HG02970 (cell line): ENCODE results near the gene DCP1A.
"Not testable (repeated sequence)": the region's sequence is repeated elsewhere in the genome, so short reads cannot be mapped to it uniquely, and the experiment has no call there.

ENCODE experiments used
- ATAC-seq: cut with Tn5 transposase; IDR thresholded peaks from one replicate; pipeline ENCODE4 v1.9.1; 2021; ENCODE audit warnings: mild to moderate bottlenecking, moderate library complexity, moderate number of reproducible peaks; ENCODE audit not compliant: unreplicated experiment, low FRiP score

DCP1A gene

DNA sequence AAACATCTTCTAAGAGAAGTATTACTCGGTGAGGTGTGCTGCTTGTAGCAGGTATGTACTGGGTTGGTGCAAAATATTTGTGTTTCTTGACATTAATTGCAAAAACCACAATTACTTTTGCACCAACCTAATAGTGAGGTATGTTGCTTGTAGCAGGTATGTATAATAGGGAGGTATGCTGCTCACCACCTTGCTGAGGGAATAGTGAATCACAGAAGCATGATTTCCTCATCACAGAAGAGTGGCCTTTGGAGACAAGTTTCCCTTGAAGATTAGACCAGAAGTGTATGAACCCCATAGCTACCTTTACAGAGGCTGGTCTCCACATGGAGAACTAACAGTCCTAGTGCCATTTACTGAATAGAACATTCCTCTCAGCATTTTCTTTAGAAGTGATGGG lies 15.5 kb downstream of the DCP1A start:
- ATAC-seq, result no peak

DNA sequence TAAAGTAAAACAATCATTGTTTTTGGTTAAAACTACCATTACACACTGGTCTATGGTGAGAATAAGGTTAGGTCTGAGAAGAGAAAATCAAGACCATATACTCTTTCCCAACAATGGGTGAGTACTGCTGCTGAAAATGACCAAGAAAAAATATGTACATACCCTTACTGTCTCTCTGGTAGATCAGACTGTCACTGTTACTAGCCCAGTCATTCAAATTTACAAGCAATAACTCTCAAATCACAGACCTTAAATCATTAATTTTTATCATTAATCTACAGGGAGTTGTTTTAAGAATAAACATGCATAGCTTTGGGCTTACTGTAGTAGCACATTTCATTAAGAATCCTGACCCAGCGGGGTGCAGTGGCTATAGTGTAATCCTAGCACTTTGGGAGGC lies 17.4 kb downstream of the DCP1A start:
- ATAC-seq, result no peak

DNA sequence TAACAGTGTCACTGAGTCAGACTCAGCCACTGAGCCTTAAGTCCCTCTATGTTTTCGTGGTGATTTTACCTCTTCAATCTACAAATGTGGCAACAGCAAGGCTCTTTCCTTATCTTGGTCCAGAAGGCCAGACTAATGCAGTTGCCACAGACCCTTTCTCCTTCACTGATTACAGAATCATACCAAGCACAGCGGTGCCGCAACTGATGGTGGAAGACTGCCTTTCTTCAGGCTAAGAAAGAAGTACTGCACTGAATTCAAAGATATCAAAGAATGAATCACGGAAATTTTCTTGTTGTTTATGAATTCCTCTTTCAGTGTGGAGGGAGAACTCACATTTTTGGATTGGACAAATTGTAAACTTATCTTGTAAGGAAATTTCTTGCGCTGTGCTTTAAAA lies 18.6 kb downstream of the DCP1A start:
- no peak for ATAC-seq

DNA sequence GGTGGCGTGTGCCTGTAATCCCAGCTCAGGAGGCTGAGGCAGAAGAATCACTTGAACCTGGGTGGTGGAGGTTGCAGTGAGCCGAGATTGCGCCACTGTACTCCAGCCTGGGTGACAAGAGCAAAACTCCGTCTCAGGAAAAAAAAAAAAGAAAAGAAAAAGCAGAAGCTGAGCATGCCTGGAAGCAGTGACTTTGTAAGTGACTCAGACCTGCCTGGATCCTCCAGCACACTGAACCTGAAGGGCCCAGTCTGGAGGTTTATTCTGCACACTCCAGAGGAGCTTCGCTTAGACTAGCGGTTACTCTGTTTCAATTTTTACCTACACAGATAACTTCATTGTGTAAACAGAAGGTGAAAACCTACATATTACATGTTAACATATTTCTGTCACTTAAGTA lies 19.4 kb downstream of the DCP1A start:
- not testable (repeated sequence) for ATAC-seq

DNA sequence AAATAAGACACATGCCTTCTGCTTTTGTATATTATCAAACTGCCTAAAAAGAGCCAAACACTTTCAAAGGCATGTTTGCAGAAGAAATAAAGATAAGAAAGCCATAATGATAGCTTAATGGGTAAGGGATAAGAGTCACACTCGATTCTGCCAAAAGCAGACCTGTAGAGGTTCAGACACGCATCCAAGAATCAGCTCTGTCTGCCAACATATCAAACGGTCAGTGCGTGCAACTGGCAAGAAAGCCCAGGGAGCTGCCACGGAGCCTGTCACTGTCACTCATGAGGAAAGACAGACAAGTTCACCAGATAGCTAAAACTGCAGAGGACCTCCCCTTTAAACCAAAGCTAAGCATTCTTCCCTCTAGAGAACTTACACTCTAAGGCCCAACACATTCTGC lies 23.2 kb downstream of the DCP1A start:
- ATAC-seq, result no peak

DNA sequence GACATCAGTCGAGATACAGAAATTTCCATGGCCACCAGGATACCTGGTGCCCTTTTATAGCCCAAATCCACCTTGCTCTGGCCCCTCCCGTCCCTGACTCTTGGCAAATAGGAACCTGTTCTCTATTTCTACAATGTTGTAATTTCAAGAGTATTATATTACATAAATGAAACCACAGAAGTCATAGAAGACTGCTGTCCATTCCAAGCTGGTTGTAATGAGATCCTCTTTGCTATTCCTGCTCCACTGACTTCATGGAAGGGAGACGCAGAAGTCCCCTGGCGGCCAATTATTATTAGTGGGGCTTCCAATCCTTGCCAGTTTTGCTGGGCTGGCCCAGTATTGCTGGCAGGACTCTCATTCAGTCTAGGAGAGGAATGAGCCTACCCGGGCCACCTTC lies 26.6 kb downstream of the DCP1A start:
- ATAC-seq, result no peak

DNA sequence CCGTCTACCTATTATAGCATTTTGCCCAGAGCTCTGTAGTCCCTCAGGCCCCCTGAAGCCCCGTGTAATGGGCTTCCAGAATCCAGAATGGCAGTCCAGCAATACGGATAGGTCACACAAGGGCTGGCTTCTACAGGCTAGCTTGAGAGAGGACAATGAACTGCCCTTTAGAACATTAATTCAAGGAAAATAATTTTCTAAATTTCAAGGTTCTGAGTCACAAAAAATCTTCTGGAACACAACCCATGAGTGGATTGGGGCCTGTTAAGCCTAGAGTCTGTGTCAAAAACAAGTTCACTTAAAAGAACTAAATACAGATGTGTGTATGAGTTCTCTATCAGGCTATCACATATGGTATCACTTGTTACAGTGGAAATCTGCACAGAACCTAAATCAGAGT lies 28.8 kb downstream of the DCP1A start:
- ATAC-seq, result no peak

DNA sequence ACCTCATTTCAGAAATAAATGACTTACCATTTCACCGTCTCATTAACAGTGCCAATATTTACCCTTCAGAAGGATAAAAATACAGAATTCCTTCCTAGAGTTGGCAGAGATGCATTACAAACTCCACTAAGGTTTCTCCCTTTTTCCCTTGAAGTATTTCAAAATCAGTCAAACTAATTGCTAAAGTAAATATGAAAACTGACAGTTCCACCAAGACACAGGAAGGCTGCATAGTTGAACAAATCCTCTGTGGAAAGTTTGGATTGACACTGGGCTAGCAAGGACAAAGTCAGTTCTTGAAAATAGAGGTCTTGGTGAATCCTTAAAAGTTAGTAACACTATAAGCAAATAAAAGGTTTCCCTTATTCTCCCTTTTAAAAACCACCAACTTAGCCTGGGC lies 34.5 kb downstream of the DCP1A start:
- no peak for ATAC-seq

DNA sequence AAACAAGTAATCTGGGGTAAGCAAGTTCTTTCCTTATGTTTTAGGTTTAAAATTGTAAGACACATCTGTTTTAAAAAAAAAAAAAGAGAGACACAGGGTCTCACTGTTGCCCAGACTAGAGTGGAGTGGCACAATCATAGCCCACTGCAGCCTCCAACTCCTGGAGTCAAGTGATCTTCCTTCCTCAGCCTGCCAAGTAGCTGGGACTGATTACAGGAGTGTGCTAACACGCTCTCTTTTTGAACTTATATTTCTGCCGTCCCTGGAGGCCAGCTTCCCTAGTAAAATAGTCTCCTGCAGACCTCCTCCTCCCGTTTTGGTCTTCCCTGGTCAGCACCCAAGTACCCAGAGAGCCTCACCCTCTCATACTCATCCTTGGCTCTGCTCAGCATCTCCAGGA lies 35.5 kb downstream of the DCP1A start:
- no peak for ATAC-seq

DNA sequence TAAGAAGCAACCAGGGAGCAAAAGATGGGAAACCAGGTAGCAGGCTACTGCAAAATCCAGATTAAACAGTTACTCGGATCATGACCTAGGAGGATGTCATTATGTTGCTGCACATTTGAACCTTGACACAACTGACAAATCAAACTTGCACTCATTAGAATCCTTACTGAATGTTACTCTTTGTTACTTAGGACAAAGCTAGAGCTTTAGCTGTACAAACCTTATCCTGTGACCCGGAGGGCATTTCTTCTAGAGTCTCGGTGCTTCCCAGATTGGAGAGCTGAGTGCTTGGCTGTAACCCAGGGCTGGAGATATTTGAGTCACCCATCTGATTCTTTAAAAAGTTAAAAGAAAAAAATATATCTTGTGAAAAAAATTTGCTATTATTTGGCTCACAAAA lies 43.4 kb downstream of the DCP1A start:
- ATAC-seq, result no peak

DNA sequence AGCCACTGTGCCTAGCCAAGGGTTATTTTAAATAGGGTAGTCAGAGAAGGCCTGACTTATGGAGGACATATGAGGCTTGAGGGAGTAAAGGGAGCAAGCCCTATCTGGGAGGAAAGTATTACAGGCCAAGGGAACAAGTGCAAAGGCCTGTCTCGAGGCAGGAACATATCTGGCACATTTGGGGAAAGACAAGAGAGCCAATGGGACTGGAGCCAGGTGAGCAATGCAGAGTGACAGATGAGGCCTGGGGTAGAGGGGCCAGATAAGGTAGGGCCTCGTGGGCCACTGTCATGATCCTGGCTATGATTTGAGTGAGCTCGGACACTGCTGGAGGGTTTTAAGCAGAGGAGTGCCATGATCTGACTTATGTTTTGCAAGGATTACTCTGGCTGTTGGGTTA lies 43.8 kb downstream of the DCP1A start:
- ATAC-seq, result no peak

DNA sequence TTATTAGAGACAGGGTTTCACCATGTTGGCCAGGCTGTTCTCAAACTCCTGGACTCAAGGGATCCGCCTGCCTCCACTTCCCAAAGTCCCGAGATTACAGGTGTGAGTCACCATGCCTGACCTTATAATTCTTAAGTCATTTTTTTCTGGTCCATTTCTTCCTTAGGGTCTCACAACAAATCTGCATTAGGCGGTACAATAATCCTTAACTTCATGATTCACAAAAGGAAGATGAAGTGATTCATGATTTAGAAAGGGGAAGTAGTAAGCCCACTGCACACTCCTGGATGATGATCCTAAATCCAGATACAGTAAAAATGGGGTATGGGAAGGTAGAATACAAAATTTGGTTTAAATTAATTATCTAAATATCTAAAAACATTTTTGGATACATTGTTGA lies 46.5 kb downstream of the DCP1A start:
- ATAC-seq, result no peak

DNA sequence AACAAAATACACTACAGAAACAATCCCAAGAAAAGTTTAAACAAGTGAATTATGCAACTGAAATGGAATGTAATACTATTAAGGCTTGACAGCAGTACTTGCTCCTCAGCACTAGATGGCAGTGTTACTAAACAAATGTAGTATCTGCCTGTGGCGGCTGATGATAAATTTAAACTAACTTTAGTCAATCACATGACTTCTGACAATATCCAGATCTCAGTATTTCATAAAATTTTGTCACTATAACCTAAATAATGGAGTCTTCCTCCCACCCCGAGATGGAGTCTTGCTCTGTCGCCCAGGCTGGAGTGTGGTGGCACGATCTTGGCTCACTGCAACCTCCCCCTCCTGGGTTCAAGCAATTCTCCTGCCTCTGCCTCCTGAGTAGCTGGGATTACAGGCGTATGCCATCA lies 47.7 kb downstream of the DCP1A start:
- ATAC-seq, result not testable (repeated sequence)

DNA sequence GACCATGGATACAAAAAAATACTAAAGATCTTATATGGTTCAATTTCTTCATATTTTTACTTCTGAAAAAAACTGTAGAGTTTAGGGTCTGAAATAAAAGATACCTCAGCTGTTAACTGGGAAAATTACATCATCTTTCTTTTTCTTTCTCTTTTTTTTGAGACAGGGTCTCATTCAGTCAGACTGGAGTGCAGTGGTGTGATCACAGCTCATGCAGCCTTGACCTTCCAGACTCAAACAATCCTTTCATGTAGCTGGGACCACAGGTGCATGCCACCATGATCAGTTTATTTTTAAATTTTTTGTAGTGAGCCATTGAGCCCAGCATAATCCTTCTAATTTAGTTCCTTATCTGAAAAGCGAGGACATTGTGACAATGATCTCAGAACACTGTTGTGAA lies 51.9 kb downstream of the DCP1A start:
- ATAC-seq, result no peak

DNA sequence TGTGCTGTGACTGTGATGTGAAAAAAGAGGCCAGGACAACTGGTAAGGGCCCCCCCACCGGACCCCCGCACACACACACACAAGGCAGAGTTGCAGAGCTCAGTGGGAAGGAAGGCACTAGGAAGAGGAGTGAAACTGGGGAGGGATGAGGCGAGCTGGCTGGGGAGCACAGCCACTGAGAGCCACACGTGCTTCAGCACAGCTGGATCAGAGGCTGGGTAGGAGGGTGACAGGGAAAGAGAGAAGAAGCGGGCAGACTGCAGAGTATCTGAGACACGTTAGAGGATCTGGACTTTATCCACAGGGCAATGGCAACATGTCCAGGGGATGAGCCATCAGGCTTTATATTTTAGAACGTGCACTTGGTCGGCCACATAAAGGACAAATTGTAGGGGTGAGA lies 53.5 kb downstream of the DCP1A start:
- no peak for ATAC-seq

DNA sequence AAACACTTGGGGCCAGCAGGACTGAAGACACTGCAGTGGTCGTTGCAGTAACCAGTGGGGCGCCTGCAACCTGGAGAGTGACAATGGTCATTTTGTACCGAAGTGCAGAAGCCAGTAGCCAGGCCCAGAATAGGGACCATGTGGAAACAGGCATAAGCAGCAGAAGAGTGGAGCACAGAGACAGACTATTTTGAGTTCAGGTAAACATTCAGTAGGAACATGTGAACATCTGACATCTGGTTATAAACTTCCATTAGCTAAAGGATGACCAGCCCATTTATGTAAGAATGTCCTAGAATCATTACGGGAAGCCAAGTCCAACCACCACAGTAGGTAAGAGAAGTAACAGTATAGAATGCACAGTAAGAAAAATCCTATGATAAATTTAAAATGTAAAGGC lies 59.1 kb downstream of the DCP1A start:
- ATAC-seq, result no peak

DNA sequence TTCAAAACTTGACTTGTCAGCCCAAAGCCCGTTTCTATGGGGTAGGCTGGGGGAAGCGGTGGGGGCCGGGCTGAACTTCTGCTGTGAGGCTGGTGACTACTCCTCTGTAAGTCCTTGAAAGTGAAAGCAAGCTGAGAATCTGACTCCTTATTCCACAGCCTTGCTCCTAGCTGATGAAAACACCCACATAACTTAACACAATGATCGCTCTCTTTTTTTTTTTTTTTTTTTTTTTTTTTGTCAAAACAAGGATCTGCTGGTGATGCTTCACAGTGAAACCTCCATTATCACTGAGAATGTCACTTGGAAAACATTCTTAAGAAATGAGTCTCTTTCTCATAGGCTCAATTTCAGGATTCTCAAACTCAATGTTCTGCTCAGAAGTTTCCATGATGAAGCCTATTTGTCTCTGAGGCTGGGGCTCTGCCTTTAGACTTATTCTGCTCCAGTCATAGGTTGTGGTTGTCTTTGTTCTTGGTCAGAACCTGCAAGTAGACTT lies 60.2 kb downstream of the DCP1A start:
- no peak for ATAC-seq

DNA sequence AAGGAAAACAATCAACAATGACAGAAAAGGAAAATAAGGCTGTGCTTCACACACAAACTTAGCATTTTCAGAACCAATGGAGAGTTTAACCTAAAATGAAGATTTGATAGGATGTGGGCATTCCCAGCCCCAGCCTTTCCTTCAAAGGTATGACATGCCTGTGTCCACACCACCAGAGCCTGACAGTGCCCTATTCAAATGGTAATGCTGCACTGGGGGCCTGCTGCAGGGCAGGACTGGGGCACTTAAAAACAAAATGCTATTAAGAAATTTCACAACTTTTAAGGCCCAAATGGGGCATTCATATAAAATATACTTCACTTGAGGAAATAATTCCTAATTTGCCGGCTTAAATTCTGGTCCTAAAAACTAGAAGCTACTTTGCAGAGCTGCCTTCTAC lies 60.6 kb downstream of the DCP1A start:
- ATAC-seq, result no peak

DNA sequence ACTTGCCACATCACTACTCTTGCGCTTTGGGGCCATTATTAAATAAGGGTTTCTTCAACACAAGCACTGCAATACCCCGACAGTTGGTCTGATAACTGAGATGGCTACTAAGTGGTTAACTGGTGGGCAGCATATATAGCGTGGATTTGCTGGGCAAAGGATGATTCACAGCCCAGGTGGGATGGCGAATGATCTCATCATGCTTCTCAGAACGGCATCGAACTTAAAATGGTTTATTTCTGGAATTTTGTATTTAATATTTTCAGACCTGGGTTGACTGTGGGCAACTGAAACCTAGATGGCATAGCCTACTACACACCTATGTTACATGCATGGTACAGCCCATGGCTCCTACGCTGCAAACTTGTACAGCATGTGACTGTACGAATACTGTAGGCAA lies 64.8 kb downstream of the DCP1A start:
- ATAC-seq, result no peak

DNA sequence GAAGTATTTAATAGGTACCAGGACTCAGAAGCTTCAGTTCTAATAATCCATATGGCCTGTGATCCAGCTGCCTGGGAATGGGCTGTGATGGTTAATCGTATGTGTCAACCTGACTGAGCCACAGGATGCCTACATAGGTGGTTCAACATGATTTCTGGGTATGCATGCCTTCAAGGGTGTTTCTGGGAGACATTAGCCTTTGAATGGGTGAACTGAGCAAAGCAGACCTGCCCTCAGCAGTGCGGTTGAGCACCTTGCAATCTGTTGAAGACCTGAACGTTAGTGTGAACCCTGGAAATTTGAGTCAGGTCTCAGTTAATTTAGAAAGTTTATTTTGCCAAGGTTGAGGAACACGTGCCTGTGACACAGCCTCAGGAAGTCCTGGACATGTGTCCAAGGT lies 68.7 kb downstream of the DCP1A start:
- no peak for ATAC-seq

DNA sequence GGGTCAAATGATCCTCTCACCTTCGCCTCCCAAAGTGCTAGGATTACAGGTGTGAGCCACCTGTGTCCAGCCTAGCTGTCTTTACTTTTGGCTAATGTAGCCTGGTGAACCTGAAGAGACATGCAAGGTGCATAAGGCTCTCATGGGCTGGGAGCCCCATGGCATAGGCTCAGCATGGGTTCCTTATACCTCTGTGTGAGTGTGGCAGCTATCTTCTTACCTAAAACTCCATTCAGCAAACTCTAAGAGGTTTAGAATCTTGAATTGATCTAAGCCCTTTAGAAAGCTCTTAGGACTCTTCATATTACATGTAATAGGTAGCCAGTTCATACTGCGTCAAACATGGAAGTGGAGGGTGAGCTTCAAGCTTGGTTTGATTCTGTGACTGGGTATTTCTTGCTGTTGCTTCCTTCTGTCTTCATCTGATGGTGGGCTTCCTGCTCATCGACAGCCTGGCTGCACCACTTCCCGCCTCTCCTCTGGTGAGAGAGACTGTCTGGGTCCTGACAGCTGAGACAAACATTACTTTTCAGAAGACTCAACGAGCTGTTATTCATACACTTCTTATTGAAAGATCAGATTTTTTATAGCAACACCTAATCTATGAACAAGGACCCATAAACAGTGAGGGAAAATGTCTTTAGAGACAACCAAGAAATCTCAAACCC lies 72.3 kb downstream of the DCP1A start:
- ATAC-seq, result no peak

DNA sequence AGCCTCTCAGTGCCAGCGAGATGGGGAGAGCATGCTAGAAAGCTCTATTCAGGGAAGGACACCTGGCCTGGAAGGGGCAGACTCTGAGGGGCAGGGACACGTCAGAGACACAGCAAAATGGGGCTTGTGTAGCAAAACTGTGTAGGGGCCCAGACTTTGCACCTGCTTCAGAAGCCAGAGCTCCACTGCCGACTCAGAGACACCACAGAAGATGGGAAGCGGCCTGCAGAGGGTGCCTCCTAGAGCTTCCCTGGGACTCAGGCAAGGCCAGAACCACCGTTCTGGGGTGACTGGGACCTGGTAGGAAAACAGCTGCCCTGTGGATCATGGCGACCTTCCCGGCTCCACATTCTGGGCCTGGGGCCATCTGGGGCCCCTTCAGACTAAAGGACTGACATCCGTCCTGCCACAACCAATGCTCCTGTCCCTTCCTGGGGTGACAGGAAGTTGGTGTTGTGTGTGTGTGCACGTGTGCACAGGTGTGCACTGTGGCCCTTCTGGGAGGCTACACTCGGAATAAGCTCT lies 74.1 kb downstream of the DCP1A start:
- no peak for ATAC-seq
